Measurements from ENCODE around the gene KCNQ1OT1. TPM values are rescaled to one million over a fixed set of nuclear protein-coding genes. Genes with fewer than 3 reads are reported as not detected.

Gene KCNQ1OT1
- total RNA-seq, 1 donor = 2.7 TPM

GRCh38 chr11:2563213-2564007, 136.4 kb downstream of the KCNQ1OT1 start:
- no peak for DNase-seq (ENCODE audit: low read depth in 2 of 3, low spot score in 2 of 3)

- no peak for DNase-seq (ENCODE audit: low read depth in 2 of 3, low spot score in 2 of 3)
Observed at GRCh38 chr11:2562890-2563212, 136.9 kb downstream of the KCNQ1OT1 start.

GRCh38 chr11:2561696-2562581, 137.9 kb downstream of the KCNQ1OT1 start:
- no peak for DNase-seq (ENCODE audit: low read depth in 2 of 3, low spot score in 2 of 3)

DNA sequence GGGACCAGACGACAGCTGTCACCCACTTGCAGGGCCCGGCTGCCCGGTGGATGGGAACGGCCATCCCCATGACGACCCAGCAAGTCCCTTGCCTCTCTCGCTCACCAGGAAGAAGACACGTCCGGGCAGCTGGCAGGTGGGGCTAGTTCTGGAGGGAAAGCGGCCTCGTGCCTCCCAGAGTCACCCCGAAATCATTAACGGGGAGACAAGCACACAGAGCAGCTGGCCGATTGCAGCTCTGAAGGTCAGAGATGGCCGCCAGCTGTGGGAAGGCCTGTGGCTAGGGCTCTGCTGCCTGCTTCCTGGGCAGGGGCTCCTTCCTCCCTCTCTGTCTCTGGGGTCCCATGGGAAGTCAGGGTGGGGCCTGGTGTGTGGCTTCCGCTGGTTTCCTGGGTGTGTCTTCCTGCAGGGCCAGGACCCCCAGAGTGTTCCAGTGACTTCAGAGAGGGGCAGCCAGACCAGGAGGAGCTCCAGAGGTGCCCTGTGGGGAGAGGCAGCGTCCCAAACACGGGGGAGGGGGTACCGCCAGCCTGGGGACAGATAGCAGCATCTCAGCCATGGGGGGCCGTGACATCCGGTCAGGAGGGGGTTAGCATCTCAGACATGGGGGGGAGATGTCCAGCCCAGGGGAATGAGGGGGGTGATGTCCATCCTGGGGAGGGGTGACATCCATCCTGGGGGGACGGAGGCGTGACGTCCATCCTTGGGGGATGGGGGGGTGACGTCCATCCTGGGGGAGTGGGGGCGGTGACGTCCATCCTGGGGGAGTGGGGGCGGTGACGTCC, 140.1 kb downstream of the KCNQ1OT1 start:
- DNase-seq (ENCODE audit: low read depth in 2 of 3, low spot score in 2 of 3) = no peak

GRCh38 chr11:2558861-2559526, 140.8 kb downstream of the KCNQ1OT1 start:
- DNase-seq (ENCODE audit: low read depth in 2 of 3, low spot score in 2 of 3) = no peak

GRCh38 chr11:2558397-2558796, 141.4 kb downstream of the KCNQ1OT1 start:
- no peak for DNase-seq (ENCODE audit: low read depth in 2 of 3, low spot score in 2 of 3)

Small RNA genes within 50 kb of the gene (small RNA-seq; reads per million reads assigned to genes)
- not detected for gene RF01947
- not detected for gene RF01948
- not detected for gene RF01950

Other genes starting within 250 kb of the KCNQ1OT1 start
- gene CDKN1C, start 185.8 kb upstream of the KCNQ1OT1 start, total RNA-seq = 20.7 TPM
- gene PHLDA2, start 229.4 kb upstream of the KCNQ1OT1 start, total RNA-seq = 1.1 TPM

All from hematopoietic multipotent progenitor cell (in vitro differentiated cells).